ENCODE data around the gene C19orf33. TPM values are rescaled to one million over a fixed set of nuclear protein-coding genes. Genes with fewer than 3 reads are reported as not detected.

Gene C19orf33
- total RNA-seq, 4 donors from 2014 or later = 76.0 to 1,160 (median 338) TPM

GRCh38 chr19:38321646-38322196, 17.7 kb downstream of the C19orf33 start:
- peaks cover 0 to 5% (median 3%) of the 10 kb centered on the region in 4 donors for H3K36me3 ChIP-seq
- peak; percentile 83 to 90 (median 89) for TF ChIP-seq POLR2AphosphoS5 (IDR thresholded peaks at IDR 0.05)
- TF ChIP-seq EP300 (IDR thresholded peaks at IDR 0.05; ENCODE audit: low read depth) = peak; percentile 39
- TF ChIP-seq CTCF (IDR thresholded peaks at IDR 0.05) = no peak
- no peak for TF ChIP-seq POLR2A (IDR thresholded peaks at IDR 0.05)
- peaks cover 11 to 40% (median 23%) of the 10 kb centered on the region in 4 donors for H3K4me1 ChIP-seq
- intact Hi-C loops (cut with DNase I; ENCODE audit: low total_unique reads) (loop anchor here (2.0 kb wide), 1 partner anchor 67 kb away; no protein-coding TSS in a partner anchor), in situ Hi-C loops (cut with MboI; ENCODE audit: low pct_ligation_motif_present in 1 of 4, low pct_unique_long_range_greater_than_20kb in 1 of 4, low sequenced_read_pairs in 3 of 4) (loop anchor here in 1 of 4 donors (10.0 kb wide), 1 partner anchor 77 kb away; no protein-coding TSS in a partner anchor)
- H3K4me3 ChIP-seq = peak overlapping the region in 1 of 4 donors; percentile 90
- H3K27ac ChIP-seq = peak overlapping the region; percentile 83 to 91 (median 90)
- no peaks in the 10 kb centered on the region for H3K27me3 ChIP-seq
- 60% methylated on average over 11 of the region's 11 CpGs; no CpG with 5 or more reads in 1 of the 2 donors for WGBS, 2 donors (ENCODE audit: low coverage in 1 of 2)
- H3K9me3 ChIP-seq = no peaks in the 10 kb centered on the region
- peak; percentile 58 for DNase-seq

- TF ChIP-seq POLR2AphosphoS5 (IDR thresholded peaks at IDR 0.05) (no peak), EP300 (IDR thresholded peaks at IDR 0.05; ENCODE audit: low read depth) (no peak), CTCF (IDR thresholded peaks at IDR 0.05) (no peak), POLR2A (IDR thresholded peaks at IDR 0.05) (no peak)
- Histone ChIP-seq H3K4me1 (peaks cover 11 to 37% (median 23%) of the 10 kb centered on the region in 4 donors), H3K27me3 (no peaks in the 10 kb centered on the region), H3K4me3 (no peak overlapping the region), H3K9me3 (no peaks in the 10 kb centered on the region), H3K27ac (peak overlapping the region; percentile 83 to 91 (median 90)), H3K36me3 (peaks cover 0 to 16% (median 10%) of the 10 kb centered on the region in 4 donors)
- intact Hi-C loops (cut with DNase I; ENCODE audit: low total_unique reads) (no loop called here), in situ Hi-C loops (cut with MboI; ENCODE audit: low pct_ligation_motif_present in 1 of 4, low pct_unique_long_range_greater_than_20kb in 1 of 4, low sequenced_read_pairs in 3 of 4) (loop anchor here in 1 of 4 donors (10.0 kb wide), 1 partner anchor 78 kb away; no protein-coding TSS in a partner anchor)
- WGBS, 2 donors (ENCODE audit: low coverage in 1 of 2) = 56% methylated on average over 7 of the region's 7 CpGs; no CpG with 5 or more reads in 1 of the 2 donors
- no peak for DNase-seq
Measured at GRCh38 chr19:38323291-38323690, 19.2 kb downstream of the C19orf33 start.

GRCh38 chr19:38324431-38324830, 20.4 kb downstream of the C19orf33 start:
- Histone ChIP-seq H3K27me3 (no peaks in the 10 kb centered on the region), H3K36me3 (peaks cover 0 to 16% (median 10%) of the 10 kb centered on the region in 4 donors), H3K4me1 (peaks cover 10 to 27% (median 14%) of the 10 kb centered on the region in 4 donors), H3K9me3 (no peaks in the 10 kb centered on the region), H3K27ac (no peak overlapping the region), H3K4me3 (no peak overlapping the region)
- in situ Hi-C loops (cut with MboI; ENCODE audit: low pct_ligation_motif_present in 1 of 4, low pct_unique_long_range_greater_than_20kb in 1 of 4, low sequenced_read_pairs in 3 of 4) (loop anchor here in 1 of 4 donors (10.0 kb wide), 1 partner anchor 80 kb away; no protein-coding TSS in a partner anchor), intact Hi-C loops (cut with DNase I; ENCODE audit: low total_unique reads) (no loop called here)
- no peak for DNase-seq
- no peak for TF ChIP-seq EP300 (IDR thresholded peaks at IDR 0.05; ENCODE audit: low read depth)
- TF ChIP-seq POLR2A (IDR thresholded peaks at IDR 0.05) = no peak
- no peak for TF ChIP-seq CTCF (IDR thresholded peaks at IDR 0.05)
- 89% methylated on average over 4 of the region's 4 CpGs; no CpG with 5 or more reads in 1 of the 2 donors for WGBS, 2 donors (ENCODE audit: low coverage in 1 of 2)

GRCh38 chr19:38326591-38326990, 22.5 kb downstream of the C19orf33 start:
- H3K27ac ChIP-seq = no peak overlapping the region
- peaks cover 0 to 9% (median 0%) of the 10 kb centered on the region in 4 donors for H3K4me1 ChIP-seq
- TF ChIP-seq EP300 (IDR thresholded peaks at IDR 0.05; ENCODE audit: low read depth) (no peak), POLR2AphosphoS5 (IDR thresholded peaks at IDR 0.05) (no peak), CTCF (IDR thresholded peaks at IDR 0.05) (no peak), POLR2A (IDR thresholded peaks at IDR 0.05) (no peak)
- H3K36me3 ChIP-seq = peaks cover 0 to 16% (median 10%) of the 10 kb centered on the region in 4 donors
- no peak for DNase-seq
- no peaks in the 10 kb centered on the region for H3K27me3 ChIP-seq
- WGBS, 2 donors (ENCODE audit: low coverage in 1 of 2) = 95% methylated on average over 21 of the region's 22 CpGs; no CpG with 5 or more reads in 1 of the 2 donors
- no peak overlapping the region for H3K4me3 ChIP-seq
- intact Hi-C loops (cut with DNase I; ENCODE audit: low total_unique reads) = no loop called here
- no peaks in the 10 kb centered on the region for H3K9me3 ChIP-seq
- in situ Hi-C loops (cut with MboI; ENCODE audit: low pct_ligation_motif_present in 1 of 4, low pct_unique_long_range_greater_than_20kb in 1 of 4, low sequenced_read_pairs in 3 of 4) = loop anchor here (10.0 to 25.0 kb wide), 3 partner anchors 82 to 439 kb away; partner anchors contain the start of genes SIPA1L3 (in 3 of the 4) and WDR87 (in 3 of the 4)
